Mesenchymal stem cell (in vitro differentiated cells and primary cell): ENCODE data around the gene PTPRD.

ENCODE experiments used
- DNase-seq: peaks from one replicate; pipeline ENCODE4 v3.0.0-alpha.2; 2013
- H2AFZ ChIP-seq: one replicate; pipeline ENCODE4 v1.6.1; 2013; ENCODE audit warnings: low read depth, mild to moderate bottlenecking, control low read depth, inconsistent platforms, low read length, moderate library complexity
- H2AK5ac ChIP-seq: 2 replicates; pipeline ENCODE4 v1.6.1; 2013; ENCODE audit warnings: low read length, moderate library complexity, mild to moderate bottlenecking, inconsistent platforms; ENCODE audit not compliant: severe bottlenecking
- H2BK120ac ChIP-seq: one replicate; pipeline ENCODE4 v1.6.1; 2013; ENCODE audit warnings: low read depth, mild to moderate bottlenecking, inconsistent platforms, low read length, moderate library complexity
- H2BK12ac ChIP-seq, 2 experiments: one replicate each; pipeline ENCODE4 v1.6.1; 2013; ENCODE audit warnings: inconsistent platforms in 2 of 2, low read length in 2 of 2, mild to moderate bottlenecking in 2 of 2, moderate library complexity in 2 of 2, control low read depth in 1 of 2
- H2BK15ac ChIP-seq: one replicate; pipeline ENCODE4 v1.6.1; 2013; ENCODE audit warnings: mild to moderate bottlenecking, low read depth, inconsistent platforms; ENCODE audit not compliant: poor library complexity, severe bottlenecking
- H2BK5ac ChIP-seq: 2 replicates; pipeline ENCODE4 v1.6.1; 2013; ENCODE audit warnings: low read depth, mild to moderate bottlenecking, low read length, control low read depth, inconsistent platforms; ENCODE audit not compliant: poor library complexity, severe bottlenecking
- H3K14ac ChIP-seq, 2 experiments: one replicate each; pipeline ENCODE4 v1.6.1; 2013; ENCODE audit warnings: inconsistent platforms in 2 of 2, low read length in 2 of 2, control low read depth in 1 of 2, mild to moderate bottlenecking in 1 of 2, moderate library complexity in 1 of 2
- H3K18ac ChIP-seq, 2 experiments: one replicate each; pipeline ENCODE4 v1.6.1; 2013; ENCODE audit warnings: inconsistent platforms in 2 of 2, low read length in 2 of 2, control low read depth in 1 of 2, low read depth in 1 of 2, mild to moderate bottlenecking in 1 of 2
- H3K23ac ChIP-seq, 2 experiments: one replicate each; pipeline ENCODE4 v1.6.1; 2013; ENCODE audit warnings: inconsistent platforms in 2 of 2, low read length in 2 of 2, mild to moderate bottlenecking in 2 of 2, moderate library complexity in 2 of 2, control low read depth in 1 of 2
- H3K27ac ChIP-seq: 2 replicates; pipeline ENCODE4 v1.5.1; 2013; ENCODE audit warnings: mild to moderate bottlenecking, moderate library complexity, low read length, control low read depth, inconsistent platforms; ENCODE audit not compliant: poor library complexity, severe bottlenecking
- H3K27me3 ChIP-seq, 2 experiments: 2 replicates each; pipeline versions ENCODE4 v1.6.1 to v1.7.0; 2013; ENCODE audit warnings: low read length in 2 of 2, mild to moderate bottlenecking in 2 of 2, moderate library complexity in 2 of 2, control low read depth in 1 of 2, inconsistent platforms in 1 of 2; ENCODE audit not compliant: control insufficient read depth in 1 of 2, insufficient read depth in 1 of 2
- H3K36me3 ChIP-seq, 2 experiments: 2 replicates each; pipeline versions ENCODE4 v1.6.1 to v1.7.0; 2013; ENCODE audit warnings: low read length in 2 of 2, control low read depth in 1 of 2, inconsistent platforms in 1 of 2, low read depth in 1 of 2, mild to moderate bottlenecking in 1 of 2; ENCODE audit not compliant: insufficient read depth in 2 of 2, control insufficient read depth in 1 of 2
- H3K4ac ChIP-seq, 2 experiments: one replicate each; pipeline ENCODE4 v1.6.1; 2013; ENCODE audit warnings: inconsistent platforms in 2 of 2, low read length in 2 of 2, mild to moderate bottlenecking in 2 of 2, moderate library complexity in 2 of 2, control low read depth in 1 of 2, low read depth in 1 of 2
- H3K4me1 ChIP-seq: 2 replicates; pipeline ENCODE4 v1.6.1; 2013; ENCODE audit warnings: low read depth, low read length, control low read depth; ENCODE audit not compliant: control insufficient read depth, insufficient read depth
- H3K4me2 ChIP-seq: 2 replicates; pipeline ENCODE4 v1.6.1; 2013; ENCODE audit warnings: low read length, mild to moderate bottlenecking, inconsistent platforms; ENCODE audit not compliant: poor library complexity, severe bottlenecking
- H3K4me3 ChIP-seq, 2 experiments: 2 replicates each; pipeline versions ENCODE4 v1.5.1 to v1.7.0; 2013; ENCODE audit warnings: low read length in 2 of 2, mild to moderate bottlenecking in 2 of 2, control low read depth in 1 of 2, low read depth in 1 of 2; ENCODE audit not compliant: insufficient read depth in 1 of 2
- H3K79me1 ChIP-seq: replicated peaks from 2 replicates; pipeline ENCODE4 v1.6.1; 2013; ENCODE audit warnings: mild to moderate bottlenecking, control low read depth, low read length, inconsistent platforms; ENCODE audit not compliant: poor library complexity, severe bottlenecking
- H3K9ac ChIP-seq: 2 replicates; pipeline ENCODE4 v1.7.0; 2013; ENCODE audit warnings: mild to moderate bottlenecking, low read length, moderate library complexity
- H3K9me3 ChIP-seq: 2 replicates; pipeline ENCODE4 v1.7.0; 2013; ENCODE audit warnings: mild to moderate bottlenecking, low read length; ENCODE audit not compliant: control insufficient read depth
- H4K8ac ChIP-seq: one replicate; pipeline ENCODE4 v1.6.1; 2013; ENCODE audit warnings: inconsistent platforms, mild to moderate bottlenecking, low read length, moderate library complexity
- H4K91ac ChIP-seq: one replicate; pipeline ENCODE4 v1.6.1; 2013; ENCODE audit warnings: mild to moderate bottlenecking, low read length, inconsistent platforms
- WGBS: methylation state at CpG from one replicate; pipeline ENCODE4 v1.1.7; 2013; ENCODE audit warnings: mixed read lengths; 5-methylcytosine and 5-hydroxymethylcytosine counted together

The PTPRD gene

DNA sequence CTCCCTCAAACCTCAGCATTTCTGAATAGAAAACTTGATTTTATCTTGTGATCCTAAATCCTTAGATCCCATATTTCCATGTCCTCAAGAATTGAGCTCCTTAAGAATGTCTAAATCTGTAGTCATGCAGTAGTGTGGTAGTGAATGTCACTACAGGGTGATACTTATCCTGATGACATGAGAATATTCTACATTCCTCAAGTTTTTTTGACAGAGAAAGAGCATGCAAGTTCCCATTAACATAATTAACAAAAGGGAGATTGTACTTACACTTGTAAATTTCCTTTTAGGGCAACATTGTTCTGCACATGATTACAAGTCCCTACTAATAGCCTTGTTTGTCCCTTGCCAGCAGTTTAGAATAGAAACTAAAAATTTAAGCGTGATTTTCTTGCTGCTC lies 352.3 kb downstream of the PTPRD start:
- Histone ChIP-seq H2BK5ac (no peak overlapping the region), H3K4me3 (no peak overlapping the region), H2BK15ac (no peak overlapping the region), H2AK5ac (no peak overlapping the region), H3K4me1 (no peaks in the 10 kb centered on the region), H3K27ac (no peak overlapping the region), H3K9me3 (peaks cover 4% of the 10 kb centered on the region), H3K18ac (no peak overlapping the region), H2BK12ac (no peak overlapping the region), H3K27me3 (no peaks in the 10 kb centered on the region), H4K91ac (no peak overlapping the region), H3K4ac (no peak overlapping the region), H3K9ac (no peak overlapping the region), H3K36me3 (no peaks in the 10 kb centered on the region), H3K23ac (no peak overlapping the region), H3K4me2 (no peak overlapping the region), H3K14ac (no peak overlapping the region), H3K79me1 (no peaks in the 10 kb centered on the region), H2AFZ (no peak overlapping the region), H4K8ac (no peak overlapping the region), H2BK120ac (no peak overlapping the region)
- DNase-seq: no peak
- WGBS: no CpG with 5 or more reads among the region's 1 CpG

DNA sequence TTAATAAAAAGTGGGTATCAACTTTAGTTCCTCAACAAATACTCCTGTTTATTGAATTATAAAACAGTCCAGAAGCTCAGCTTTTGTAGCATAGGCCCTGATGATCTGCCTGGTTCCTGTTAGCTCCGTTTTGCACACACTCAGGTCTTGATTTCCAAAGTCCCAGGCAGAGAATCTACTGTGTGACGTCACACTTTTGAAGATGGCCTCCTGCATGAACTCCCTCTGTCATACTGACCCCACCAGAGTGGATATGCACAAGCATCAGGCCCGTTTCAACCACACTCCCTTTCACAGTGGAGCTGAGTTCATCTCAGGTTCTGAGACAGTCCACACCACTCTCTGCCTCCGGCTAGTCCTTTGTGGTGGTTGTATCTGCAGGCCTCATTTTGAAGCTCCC lies 353.1 kb downstream of the PTPRD start:
- H2AFZ ChIP-seq: no peak overlapping the region
- peak overlapping the region in 1 of 2 experiments; percentile 97 for H2BK12ac ChIP-seq
- H2BK120ac ChIP-seq: no peak overlapping the region
- no peak overlapping the region for H3K23ac ChIP-seq
- no peak overlapping the region for H4K91ac ChIP-seq
- no peaks in the 10 kb centered on the region for H3K27me3 ChIP-seq
- no peak overlapping the region for H2AK5ac ChIP-seq
- H3K36me3 ChIP-seq: no peaks in the 10 kb centered on the region
- H3K9me3 ChIP-seq: peaks cover 4% of the 10 kb centered on the region
- H3K18ac ChIP-seq: peak overlapping the region in 1 of 2 experiments; percentile 70
- no peaks in the 10 kb centered on the region for H3K79me1 ChIP-seq
- peak overlapping the region in 1 of 2 experiments; percentile 17 for H3K4ac ChIP-seq
- H3K27ac ChIP-seq: no peak overlapping the region
- H2BK15ac ChIP-seq: no peak overlapping the region
- DNase-seq: no peak
- no peak overlapping the region for H4K8ac ChIP-seq
- H3K9ac ChIP-seq: no peak overlapping the region
- no peak overlapping the region for H3K4me3 ChIP-seq
- no peak overlapping the region for H3K14ac ChIP-seq
- no peak overlapping the region for H3K4me2 ChIP-seq
- no peaks in the 10 kb centered on the region for H3K4me1 ChIP-seq
- no peak overlapping the region for H2BK5ac ChIP-seq
- 82% methylated on average over 3 of the region's 4 CpGs for WGBS

DNA sequence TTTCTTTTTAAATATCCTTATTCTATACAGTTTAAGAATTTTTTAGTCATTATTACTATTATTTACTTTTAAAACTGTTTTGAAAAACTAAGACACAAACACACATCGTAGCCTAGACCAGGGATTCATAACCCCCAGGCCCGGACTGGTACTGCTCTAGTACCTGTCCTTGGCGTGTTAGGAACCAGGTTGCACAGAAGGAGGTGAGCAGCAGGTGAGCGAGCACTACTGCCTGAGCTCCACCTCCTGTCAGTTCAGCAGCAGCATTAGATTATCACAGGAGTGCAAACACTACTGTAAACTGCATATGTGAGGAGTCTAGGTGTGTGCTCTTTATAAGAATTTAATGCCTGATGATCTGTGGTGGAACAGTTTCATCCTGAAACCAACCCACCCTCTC lies 357.0 kb downstream of the PTPRD start:
- H3K23ac ChIP-seq: no peak overlapping the region
- peak overlapping the region in 1 of 2 experiments; percentile 84 for H2BK12ac ChIP-seq
- no peak overlapping the region for H4K8ac ChIP-seq
- no peak overlapping the region for H3K14ac ChIP-seq
- H3K4me2 ChIP-seq: no peak overlapping the region
- no peak overlapping the region for H2BK120ac ChIP-seq
- peak overlapping the region; percentile 33 to 34 for H3K18ac ChIP-seq
- H3K27me3 ChIP-seq: no peaks in the 10 kb centered on the region
- no peak overlapping the region for H2BK5ac ChIP-seq
- 93% methylated on average over 3 of the region's 4 CpGs for WGBS
- no peak overlapping the region for H2BK15ac ChIP-seq
- DNase-seq: no peak
- peak overlapping the region; percentile 39 for H4K91ac ChIP-seq
- no peak overlapping the region for H2AK5ac ChIP-seq
- H3K4me3 ChIP-seq: no peak overlapping the region
- no peak overlapping the region for H2AFZ ChIP-seq
- no peaks in the 10 kb centered on the region for H3K79me1 ChIP-seq
- H3K9ac ChIP-seq: no peak overlapping the region
- no peaks in the 10 kb centered on the region for H3K9me3 ChIP-seq
- no peaks in the 10 kb centered on the region for H3K36me3 ChIP-seq
- H3K27ac ChIP-seq: no peak overlapping the region
- H3K4me1 ChIP-seq: no peaks in the 10 kb centered on the region
- no peak overlapping the region for H3K4ac ChIP-seq

DNA sequence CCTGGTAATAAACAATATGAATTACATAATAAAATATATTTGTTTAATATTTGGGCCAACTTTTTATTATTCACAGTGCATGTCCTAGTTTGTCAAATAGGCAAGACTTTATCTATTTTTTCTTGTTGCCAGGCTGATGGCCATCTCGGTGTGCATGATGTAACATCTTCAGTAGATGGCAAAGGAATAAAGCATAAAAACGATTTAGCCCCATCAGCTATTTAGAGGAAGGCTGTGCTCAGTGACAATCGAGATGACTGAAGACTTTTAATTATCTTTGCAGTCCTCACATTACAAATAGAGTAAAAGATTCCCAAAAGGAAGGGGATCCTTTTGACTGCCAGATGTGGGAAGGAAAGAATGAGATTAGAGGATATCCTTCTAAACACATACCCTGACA lies 358.5 kb downstream of the PTPRD start:
- no CpG with 5 or more reads among the region's 3 CpGs for WGBS
- H4K91ac ChIP-seq: no peak overlapping the region
- no peaks in the 10 kb centered on the region for H3K36me3 ChIP-seq
- H3K9me3 ChIP-seq: no peaks in the 10 kb centered on the region
- no peak overlapping the region for H3K14ac ChIP-seq
- no peak overlapping the region for H3K18ac ChIP-seq
- H4K8ac ChIP-seq: no peak overlapping the region
- H3K79me1 ChIP-seq: no peaks in the 10 kb centered on the region
- no peak overlapping the region for H2AK5ac ChIP-seq
- H3K27me3 ChIP-seq: no peaks in the 10 kb centered on the region
- no peak overlapping the region for H3K27ac ChIP-seq
- no peaks in the 10 kb centered on the region for H3K4me1 ChIP-seq
- no peak overlapping the region for H2BK120ac ChIP-seq
- DNase-seq: no peak
- H2BK12ac ChIP-seq: no peak overlapping the region
- no peak overlapping the region for H2BK5ac ChIP-seq
- no peak overlapping the region for H3K23ac ChIP-seq
- H2BK15ac ChIP-seq: no peak overlapping the region
- H3K4me3 ChIP-seq: no peak overlapping the region
- no peak overlapping the region for H3K4me2 ChIP-seq
- no peak overlapping the region for H3K4ac ChIP-seq
- H2AFZ ChIP-seq: no peak overlapping the region
- H3K9ac ChIP-seq: no peak overlapping the region
